Subcutaneous adipose tissue (tissue), 4 donors: ENCODE data around the gene KAZN. TPM values are rescaled to one million over a fixed set of nuclear protein-coding genes. Genes with fewer than 3 reads are reported as not detected.

Experiments
- CTCF ChIP-seq: fragments of 450-650 bp; IDR thresholded peaks from one replicate; pipeline ENCODE4 v1.5.1; 2016; ENCODE audit warnings: low read depth, mild to moderate bottlenecking, control low read depth, antibody characterized with exemption, moderate library complexity
- total RNA-seq, 4 donors: library from RNA; depleted of rRNA; stranded (reverse); fragments of >200 nt; gene quantifications; one replicate each; pipeline ENCODE4 v1.1.0, GENCODE V29; 2016

KAZN gene
- total RNA-seq, 4 donors from 2014 or later: 7.5 to 22.2 (median 10.4) TPM

DNA sequence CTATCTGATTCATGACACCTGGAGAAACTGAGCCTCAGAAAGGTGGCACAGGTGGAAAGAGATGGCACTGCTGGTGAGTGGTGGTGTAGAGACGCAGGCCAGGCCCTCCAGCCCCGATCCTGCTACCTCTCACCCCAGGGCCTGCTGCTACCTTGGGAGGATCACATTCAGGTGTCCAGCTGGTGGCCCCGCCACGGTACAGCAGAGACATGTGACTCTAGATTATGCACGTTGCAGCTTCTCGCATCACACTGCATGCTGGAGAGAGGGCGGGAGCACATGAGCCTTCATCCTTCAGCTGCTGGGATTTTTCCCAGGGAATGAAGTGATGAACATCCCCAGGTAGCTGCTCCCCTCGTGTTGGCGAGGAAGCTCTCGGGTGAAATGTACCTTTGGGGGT lies 32.9 kb downstream of the KAZN start:
- TF ChIP-seq CTCF: no peak

- no peak for TF ChIP-seq CTCF
Observed at GRCh38 chr1:14634486-14634885, 36.0 kb downstream of the KAZN start.

DNA sequence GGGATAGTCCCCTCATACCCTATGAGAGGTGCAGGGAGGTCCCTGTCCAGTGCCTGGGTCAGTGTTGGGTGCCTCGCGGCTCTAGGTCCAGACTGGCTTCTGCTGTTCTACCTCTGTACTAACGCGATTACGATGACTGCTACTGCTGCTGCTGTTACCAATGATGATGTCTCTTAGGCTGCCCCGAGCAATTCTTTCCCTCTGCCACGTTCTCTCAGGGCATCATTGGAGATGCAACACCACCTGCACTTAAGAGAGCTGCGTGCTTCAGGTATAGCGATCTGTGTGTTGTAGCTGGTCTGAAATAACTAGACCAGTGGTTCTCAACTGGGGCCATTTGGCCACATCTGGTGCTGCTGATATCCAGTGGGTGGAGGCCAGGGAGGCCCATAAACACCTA lies 36.9 kb downstream of the KAZN start:
- no peak for TF ChIP-seq CTCF

DNA sequence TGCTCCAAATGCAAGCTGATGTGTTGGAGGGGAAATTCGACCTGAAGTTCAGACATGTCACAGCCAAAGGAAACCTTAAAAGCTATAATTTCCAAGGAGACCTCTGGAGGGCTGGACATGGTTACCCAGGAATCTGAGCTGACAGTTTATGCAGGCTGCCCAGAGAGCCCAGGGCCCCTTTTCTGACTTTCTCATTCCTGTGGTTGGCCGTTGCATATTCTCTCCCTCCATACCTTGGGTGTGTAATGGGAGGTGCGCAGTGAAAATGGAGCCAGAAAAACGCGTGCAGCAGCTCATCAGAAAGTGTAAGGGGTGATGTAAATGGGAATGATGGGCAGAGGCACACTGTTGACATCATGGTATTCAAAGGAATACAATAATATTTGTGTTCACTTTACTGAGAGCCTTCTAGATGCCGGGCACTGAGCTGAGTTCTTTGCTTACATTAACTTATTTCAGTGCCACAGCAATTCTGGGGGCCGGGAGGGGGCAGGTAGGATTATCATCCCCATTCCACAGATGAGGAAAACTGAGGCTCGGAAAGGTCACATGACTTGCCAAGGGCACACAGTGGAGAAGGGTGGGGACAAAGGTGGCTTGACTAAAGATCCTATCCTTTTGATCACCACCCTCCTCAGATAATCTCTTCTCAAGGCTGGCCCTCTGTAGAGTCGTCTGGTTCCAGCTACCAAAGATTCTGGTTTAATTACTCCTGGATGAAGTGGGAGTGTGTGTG lies 38.6 kb downstream of the KAZN start:
- no peak for TF ChIP-seq CTCF

DNA sequence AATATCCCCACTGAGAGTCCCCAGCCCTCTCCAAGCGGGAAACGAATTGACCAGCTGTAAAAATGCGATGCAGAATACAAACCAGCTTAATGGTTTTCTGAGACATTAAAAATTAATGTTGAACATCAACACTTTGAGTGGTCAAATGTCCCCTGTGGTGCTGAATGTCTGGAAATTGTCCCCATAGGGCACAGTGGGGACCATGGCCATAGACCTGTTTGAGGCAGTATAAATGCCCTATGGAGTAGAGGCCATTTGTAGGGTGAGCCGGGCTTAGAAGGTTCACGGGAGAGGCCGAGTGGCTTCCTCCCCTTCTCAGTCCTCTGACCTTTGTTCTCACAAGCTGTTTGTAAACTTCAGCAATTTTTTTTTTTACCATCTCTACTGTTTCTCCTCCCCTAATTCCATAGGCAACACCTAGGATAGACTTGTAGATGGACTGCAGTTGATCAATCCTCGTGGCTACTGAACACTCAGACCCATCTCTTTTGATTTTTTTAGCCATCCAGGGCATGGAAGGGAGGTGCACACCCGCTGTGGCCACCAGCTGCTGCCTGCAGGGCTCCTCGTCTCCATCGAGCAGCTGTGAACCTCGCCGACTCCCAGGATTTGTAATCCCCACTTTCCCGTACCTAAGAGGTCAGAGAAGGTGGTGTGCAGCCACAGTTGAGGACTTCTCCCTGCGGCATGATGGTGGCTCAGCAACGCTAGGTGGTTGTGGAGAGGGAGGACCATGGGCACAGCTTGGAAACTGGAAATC lies 41.0 kb downstream of the KAZN start:
- no peak for TF ChIP-seq CTCF

DNA sequence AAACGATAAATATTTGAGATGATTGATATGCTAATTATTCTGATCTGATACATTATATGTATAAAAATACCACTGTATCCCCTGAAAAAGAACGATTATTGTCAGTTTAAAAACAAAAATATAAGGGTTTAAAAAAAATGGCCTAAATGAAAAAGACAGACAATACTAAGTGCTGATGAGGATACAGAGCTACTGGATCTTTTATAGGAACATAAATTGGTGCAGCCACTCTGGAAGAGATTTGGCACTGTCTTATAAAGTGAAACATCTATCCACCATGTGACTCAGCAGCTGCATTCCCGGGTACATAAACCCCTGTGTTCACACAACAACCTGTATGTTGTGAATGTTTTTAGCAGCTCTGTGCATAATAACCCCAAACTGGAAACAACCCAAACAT lies 44.2 kb downstream of the KAZN start:
- no peak for TF ChIP-seq CTCF

GRCh38 chr1:14646973-14647372 lies 48.5 kb downstream of the KAZN start:
- TF ChIP-seq CTCF: no peak
